SK-N-SH (cell line): ENCODE data around the gene CCP110.

Source experiments
- EZH2phosphoT487 ChIP-seq: fragments of 200-600 bp; sonication (generic); IDR thresholded peaks from 2 replicates; pipeline ENCODE4 v1.6.1; 2017; ENCODE audit warnings: low read depth, mixed run types, mild to moderate bottlenecking, antibody characterized with exemption, moderate library complexity, borderline replicate concordance
- MXI1 ChIP-seq: IDR thresholded peaks from 2 replicates; pipeline ENCODE4 v1.6.1; 2012; ENCODE audit warnings: mild to moderate bottlenecking, low read depth, low read length, improper control_type of control experiment
- NFIC ChIP-seq: IDR thresholded peaks from 2 replicates; pipeline ENCODE4 v1.4.0; 2012; ENCODE audit warnings: borderline replicate concordance
- TAF1 ChIP-seq: IDR thresholded peaks from 2 replicates; pipeline ENCODE4 v1.6.1; 2012; ENCODE audit warnings: low read depth, mild to moderate bottlenecking, low read length, moderate library complexity, borderline replicate concordance
- YY1 ChIP-seq: IDR thresholded peaks from 2 replicates; pipeline ENCODE4 v1.4.0; 2012; ENCODE audit warnings: low read depth, mild to moderate bottlenecking
- TF ChIP-seq, protein P1 (sequence below): fragments of 200-600 bp; sonication (generic); IDR thresholded peaks from 2 replicates; pipeline ENCODE4 v1.6.1; 2017; ENCODE audit warnings: antibody characterized with exemption, mild to moderate bottlenecking, moderate library complexity
- TF ChIP-seq, protein P2 (sequence below): fragments of 150-350 bp; IDR thresholded peaks from 2 replicates; pipeline ENCODE4 v1.6.1; 2017; ENCODE audit warnings: antibody characterized with exemption, low read length, low read depth, borderline replicate concordance

DNA sequence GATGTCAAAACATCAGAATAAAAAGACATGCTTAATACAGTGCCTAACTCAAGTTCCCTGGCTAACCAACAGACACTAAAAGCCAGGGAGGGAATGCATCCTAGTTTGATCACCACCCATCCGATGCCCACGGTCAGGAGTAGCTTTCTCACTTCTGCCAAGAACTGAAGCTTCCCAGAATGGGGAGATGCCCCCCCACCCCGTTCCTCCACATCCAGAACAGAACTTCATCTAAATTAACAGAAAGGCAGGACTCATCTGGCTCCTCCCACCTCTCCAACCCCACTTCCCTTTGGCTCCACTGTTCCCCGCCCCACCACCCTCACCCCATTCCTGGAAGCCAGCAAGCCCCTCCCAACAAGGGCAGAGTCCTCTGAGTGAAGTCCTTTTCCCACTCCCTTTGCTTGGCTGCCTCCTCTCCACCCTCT lies 35.5 kb upstream of the CCP110 start:
- TF ChIP-seq TAF1 (no peak), EZH2phosphoT487 (no peak), NFIC (no peak), YY1 (no peak), MXI1 (no peak)
- TF ChIP-seq, protein P1, sequence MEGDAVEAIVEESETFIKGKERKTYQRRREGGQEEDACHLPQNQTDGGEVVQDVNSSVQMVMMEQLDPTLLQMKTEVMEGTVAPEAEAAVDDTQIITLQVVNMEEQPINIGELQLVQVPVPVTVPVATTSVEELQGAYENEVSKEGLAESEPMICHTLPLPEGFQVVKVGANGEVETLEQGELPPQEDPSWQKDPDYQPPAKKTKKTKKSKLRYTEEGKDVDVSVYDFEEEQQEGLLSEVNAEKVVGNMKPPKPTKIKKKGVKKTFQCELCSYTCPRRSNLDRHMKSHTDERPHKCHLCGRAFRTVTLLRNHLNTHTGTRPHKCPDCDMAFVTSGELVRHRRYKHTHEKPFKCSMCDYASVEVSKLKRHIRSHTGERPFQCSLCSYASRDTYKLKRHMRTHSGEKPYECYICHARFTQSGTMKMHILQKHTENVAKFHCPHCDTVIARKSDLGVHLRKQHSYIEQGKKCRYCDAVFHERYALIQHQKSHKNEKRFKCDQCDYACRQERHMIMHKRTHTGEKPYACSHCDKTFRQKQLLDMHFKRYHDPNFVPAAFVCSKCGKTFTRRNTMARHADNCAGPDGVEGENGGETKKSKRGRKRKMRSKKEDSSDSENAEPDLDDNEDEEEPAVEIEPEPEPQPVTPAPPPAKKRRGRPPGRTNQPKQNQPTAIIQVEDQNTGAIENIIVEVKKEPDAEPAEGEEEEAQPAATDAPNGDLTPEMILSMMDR = no peak
- TF ChIP-seq, protein P2, sequence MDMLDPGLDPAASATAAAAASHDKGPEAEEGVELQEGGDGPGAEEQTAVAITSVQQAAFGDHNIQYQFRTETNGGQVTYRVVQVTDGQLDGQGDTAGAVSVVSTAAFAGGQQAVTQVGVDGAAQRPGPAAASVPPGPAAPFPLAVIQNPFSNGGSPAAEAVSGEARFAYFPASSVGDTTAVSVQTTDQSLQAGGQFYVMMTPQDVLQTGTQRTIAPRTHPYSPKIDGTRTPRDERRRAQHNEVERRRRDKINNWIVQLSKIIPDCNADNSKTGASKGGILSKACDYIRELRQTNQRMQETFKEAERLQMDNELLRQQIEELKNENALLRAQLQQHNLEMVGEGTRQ = no peak
